ENCODE results near the gene PPP1R14D.

The PPP1R14D gene

GRCh38 chr15:40815042-40815698, 13.3 kb downstream of the PPP1R14D start:
- DNase-seq = no peak

- no peak for DNase-seq
Measured at GRCh38 chr15:40812721-40813425, 15.6 kb downstream of the PPP1R14D start.

GRCh38 chr15:40808861-40809450, 19.6 kb downstream of the PPP1R14D start:
- no peak for DNase-seq

- no peak for DNase-seq
Measured at GRCh38 chr15:40807888-40808461, 20.5 kb downstream of the PPP1R14D start.

GRCh38 chr15:40807028-40807887, 21.2 kb downstream of the PPP1R14D start, which contains the start of the genes DNAJC17 and ZFYVE19:
Gene DNAJC17, minus strand, starts transcription at chr15:40807473. Its CDS starts 27 bp downstream, at chr15:40807446.
Gene ZFYVE19, plus strand, starts transcription at chr15:40807089. Its CDS starts 501 bp downstream, at chr15:40807590.
- peak; percentile 86 to 96 (median 90) for DNase-seq

- DNase-seq = no peak
Measured at GRCh38 chr15:40806672-40807027, 21.9 kb downstream of the PPP1R14D start.

GRCh38 chr15:40803688-40804087, 24.8 kb downstream of the PPP1R14D start:
- no peak for DNase-seq

- DNase-seq = no peak
Measured at GRCh38 chr15:40803076-40803475, 25.4 kb downstream of the PPP1R14D start.

GRCh38 chr15:40799523-40799922, 29.0 kb downstream of the PPP1R14D start:
- DNase-seq = no peak

- DNase-seq = no peak
Measured at GRCh38 chr15:40796512-40796911, 32.0 kb downstream of the PPP1R14D start.

GRCh38 chr15:40796041-40796440, 32.5 kb downstream of the PPP1R14D start:
- no peak for DNase-seq

- no peak for DNase-seq
Measured at GRCh38 chr15:40793216-40793989, 35.1 kb downstream of the PPP1R14D start.

GRCh38 chr15:40792394-40792793, 36.1 kb downstream of the PPP1R14D start:
- DNase-seq = no peak

GRCh38 chr15:40790718-40791117, 37.8 kb downstream of the PPP1R14D start:
- no peak for DNase-seq

GRCh38 chr15:40789999-40790398, 38.5 kb downstream of the PPP1R14D start:
- no peak for DNase-seq

GRCh38 chr15:40789119-40789518, 39.4 kb downstream of the PPP1R14D start:
- no peak for DNase-seq

- no peak for DNase-seq
Measured at GRCh38 chr15:40787991-40788390, 40.5 kb downstream of the PPP1R14D start.

- DNase-seq = peak in 4 of 6 experiments; percentile 12 to 35 (median 24)
Measured at GRCh38 chr15:40787344-40787841, 41.1 kb downstream of the PPP1R14D start.

GRCh38 chr15:40785814-40786213, 42.7 kb downstream of the PPP1R14D start:
- no peak for DNase-seq

- no peak for DNase-seq
Measured at GRCh38 chr15:40785164-40785563, 43.3 kb downstream of the PPP1R14D start.

- peak; percentile 43 to 77 (median 70) for DNase-seq
Measured at GRCh38 chr15:40782609-40783227, 45.8 kb downstream of the PPP1R14D start.
